GM18498 (cell line): ENCODE results near the gene MYOG.

Experiments used
- ATAC-seq: cut with Tn5 transposase; IDR thresholded peaks from one replicate; pipeline ENCODE4 v1.9.1; 2021; ENCODE audit warnings: mild to moderate bottlenecking, moderate library complexity; ENCODE audit not compliant: unreplicated experiment

Gene MYOG

DNA sequence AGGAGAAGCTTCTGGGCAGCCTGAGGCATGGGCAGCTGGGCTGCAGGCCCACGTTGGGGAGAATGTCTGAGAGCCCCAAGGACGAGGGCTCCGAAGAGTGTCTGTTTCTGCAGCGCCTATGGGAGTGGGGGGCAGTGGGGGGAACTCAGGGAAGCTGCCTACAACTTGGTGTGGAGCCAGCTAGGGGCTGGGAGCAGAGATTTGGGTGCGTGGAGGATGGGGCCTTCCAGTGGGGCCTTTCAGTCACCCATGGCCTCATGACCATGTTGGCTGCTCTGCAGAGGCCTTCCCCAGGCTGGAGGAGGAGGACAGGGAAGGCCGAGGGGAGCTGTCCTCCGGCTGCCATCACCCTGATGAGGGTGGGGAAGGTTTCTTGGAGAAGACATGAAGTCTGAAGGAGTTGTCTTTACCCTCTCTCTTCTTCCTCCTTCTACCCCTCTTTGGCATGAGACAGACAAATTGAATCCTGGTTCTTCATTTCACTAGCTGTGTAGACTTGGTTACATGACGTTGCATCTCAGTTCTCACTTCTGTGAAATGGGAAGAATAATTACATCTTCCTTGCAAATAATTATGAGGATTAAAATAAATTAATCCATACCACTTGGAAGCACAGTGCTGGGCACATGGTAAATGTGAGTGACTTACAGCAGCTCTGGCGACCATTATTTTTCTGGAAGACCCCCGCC, 51.2 kb downstream of the MYOG start:
- ATAC-seq: no peak

DNA sequence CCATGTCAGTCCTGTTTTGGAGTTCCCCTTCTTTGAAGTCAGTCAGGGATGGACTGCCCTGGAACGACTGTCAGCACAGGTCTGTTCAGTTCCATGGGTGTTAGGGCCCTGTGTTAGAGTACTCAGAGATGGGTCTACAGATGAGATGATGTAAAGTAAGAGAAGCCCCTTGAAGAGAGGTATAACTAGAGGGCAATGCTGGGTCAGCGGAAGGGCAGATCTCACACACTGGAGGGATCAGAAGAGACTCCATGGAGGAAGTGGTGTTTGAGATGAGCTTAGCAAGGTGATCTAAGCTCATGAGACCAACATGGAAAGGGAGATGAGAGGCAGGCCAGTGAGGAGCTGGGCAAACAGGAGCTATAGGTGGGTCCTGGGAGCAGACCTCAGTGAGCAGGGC, 51.9 kb downstream of the MYOG start:
- no peak for ATAC-seq

DNA sequence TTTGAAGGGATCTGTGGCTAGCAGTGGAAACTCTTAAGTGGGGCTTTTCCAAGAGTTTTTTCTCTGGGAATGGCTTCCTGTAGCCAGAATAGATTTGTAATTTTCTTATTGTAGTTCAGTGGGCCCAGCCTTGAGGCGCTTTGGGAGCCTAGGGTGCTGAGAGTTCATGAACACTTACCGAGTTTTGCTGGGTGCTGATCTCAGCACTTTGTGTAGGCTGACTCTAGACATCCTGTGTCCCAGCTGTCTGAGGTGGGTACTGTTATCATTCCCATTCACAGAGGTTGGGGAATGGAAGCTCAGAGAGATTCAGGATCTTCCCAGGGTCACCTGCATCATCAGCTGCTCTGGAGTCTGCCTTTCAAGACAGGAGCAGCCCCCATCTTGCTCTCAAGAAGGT, 52.5 kb downstream of the MYOG start:
- no peak for ATAC-seq
